K562 (cell line): Measurements from ENCODE around the gene CCDC88A. TPM values are rescaled to one million over a fixed set of nuclear protein-coding genes. Genes with fewer than 3 reads are reported as not detected.

Experiments
- ATAC-seq: fragments of 200-7000 bp; cut with Tn5 transposase; 3 replicates; pipeline ENCODE4 v1.9.1; 2020; ENCODE audit warnings: moderate library complexity
- BruUV-seq: library from RNA; stranded (reverse); fragments of 400-500 nt; replicated peaks from 2 replicates; lab custom pipeline; 2021; lab: Mats Ljungman, UMichigan
- CTCF ChIA-PET: fragments of 300-600 bp; formaldehyde crosslinking; extraction: SDS; loops from one replicate; lab custom pipeline; 2021; ENCODE audit warnings: low intra/inter-chr PET ratio; lab: Yijun Ruan, JAX
- POLR2A ChIA-PET: fragments of 300-600, 350-650 bp; sonication (Branson Sonifier 250); formaldehyde crosslinking; extraction: SDS; loops from one replicate; lab custom pipeline; 2021; ENCODE audit warnings: antibody characterized with exemption, inconsistent platforms; lab: Yijun Ruan, JAX
- DNase-seq, 4 experiments: peaks; one replicate each; pipeline versions ENCODE4 v3.0.0 to v3.0.0-alpha.2; 2011 to 2018; ENCODE audit warnings: low spot score in 3 of 4, mixed read lengths in 3 of 4; ENCODE audit errors: extremely low read depth in 1 of 4
- FAIRE-seq: peaks from 2 replicates; lab custom pipeline; 2011; peaks lifted over from hg19 to GRCh38; lab: Jason Lieb, UNC
- H2AFZ ChIP-seq: 2 replicates; pipeline ENCODE4 v1.6.0; 2011; ENCODE audit warnings: low read depth, low read length, control low read depth, inconsistent platforms
- H3K27ac ChIP-seq: fragments of 200-600 bp; 3 replicates; pipeline ENCODE4 v1.8.0; 2011; ENCODE audit warnings: low read depth, mild to moderate bottlenecking, control low read depth, inconsistent platforms, low read length, moderate library complexity, mixed read lengths; ENCODE audit errors: extremely low read depth
- H3K27me3 ChIP-seq, 2 experiments: fragments of 300-600 bp in 1 of 2; 2 replicates in 1 of 2; 3 replicates in 1 of 2; pipeline versions ENCODE4 v1.6.0 to v1.8.0; 2011; ENCODE audit warnings: inconsistent platforms in 2 of 2, low read length in 2 of 2, mild to moderate bottlenecking in 1 of 2, mixed read lengths in 1 of 2, moderate library complexity in 1 of 2; ENCODE audit not compliant: control insufficient read depth in 2 of 2, insufficient read depth in 2 of 2
- H3K36me3 ChIP-seq: fragments of 300-600 bp; 3 replicates; pipeline ENCODE4 v1.8.0; 2011; ENCODE audit warnings: mild to moderate bottlenecking, low read length, inconsistent platforms; ENCODE audit not compliant: control insufficient read depth, insufficient read depth
- H3K4me1 ChIP-seq, 2 experiments: fragments of 200-600 bp in 1 of 2; replicated peaks in 1 of 2; 2 replicates in 1 of 2; 3 replicates in 1 of 2; pipeline versions ENCODE4 v1.5.1 to v1.8.0; 2011; ENCODE audit warnings: inconsistent platforms in 2 of 2, low read length in 2 of 2, mild to moderate bottlenecking in 1 of 2, mixed read lengths in 1 of 2, moderate library complexity in 1 of 2; ENCODE audit not compliant: control insufficient read depth in 2 of 2, insufficient read depth in 2 of 2
- H3K4me2 ChIP-seq: 2 replicates; pipeline ENCODE4 v1.6.1; 2011; ENCODE audit warnings: low read length, control low read depth, inconsistent platforms, mixed read lengths; ENCODE audit not compliant: insufficient read depth
- H3K4me3 ChIP-seq: fragments of 200-600 bp; sonication (generic), shearing (Covaris generic); 2 replicates; pipeline ENCODE4 v1.5.1; 2016; ENCODE audit warnings: control low read depth, inconsistent platforms
- H3K79me2 ChIP-seq: fragments of 200-600 bp; 3 replicates; pipeline ENCODE4 v1.8.0; 2011; ENCODE audit warnings: low read length, inconsistent platforms; ENCODE audit not compliant: control insufficient read depth, insufficient read depth
- H3K9ac ChIP-seq, 2 experiments: 2 replicates each; pipeline versions ENCODE4 v1.6.0 to v1.6.1; 2011; ENCODE audit warnings: low read depth in 2 of 2, low read length in 2 of 2, control low read depth in 1 of 2, inconsistent platforms in 1 of 2, mild to moderate bottlenecking in 1 of 2, mixed read lengths in 1 of 2; ENCODE audit not compliant: insufficient read depth in 1 of 2
- H3K9me1 ChIP-seq: one replicate; pipeline ENCODE4 v1.6.0; 2011; ENCODE audit warnings: inconsistent platforms, mild to moderate bottlenecking, low read length, moderate library complexity; ENCODE audit not compliant: control insufficient read depth, insufficient read depth
- H3K9me3 ChIP-seq: replicated peaks from 2 replicates; pipeline ENCODE4 v1.5.1; 2011; ENCODE audit warnings: low read depth, low read length, inconsistent platforms; ENCODE audit not compliant: control insufficient read depth, insufficient read depth
- H4K20me1 ChIP-seq: replicated peaks from 2 replicates; pipeline ENCODE4 v1.6.1; 2011; ENCODE audit warnings: low read length, inconsistent platforms, mixed read lengths; ENCODE audit not compliant: control insufficient read depth, insufficient read depth
- DIDO1 ChIP-seq: fragments of 450-650 bp; IDR thresholded peaks from 2 replicates; pipeline ENCODE4 v1.6.1; 2016; ENCODE audit warnings: low read depth, missing biosample characterization, missing genetic modification characterization
- ELF4 ChIP-seq: fragments of 450-650 bp; formaldehyde crosslinking; IDR thresholded peaks from 2 replicates; pipeline ENCODE4 v1.4.0; 2022; ENCODE audit warnings: missing genetic modification characterization
- IRF2 ChIP-seq: sonication (generic); formaldehyde crosslinking; IDR thresholded peaks from 2 replicates; pipeline ENCODE4 v1.8.1; 2022; ENCODE audit warnings: mild to moderate bottlenecking, missing genetic modification reagents
- KDM1A ChIP-seq, 2 experiments: fragments of 450-650 bp; IDR thresholded peaks; 2 replicates each; pipeline ENCODE4 v1.6.1; 2016; ENCODE audit warnings: mild to moderate bottlenecking in 2 of 2
- TCF7 ChIP-seq: sonication (generic); IDR thresholded peaks from 2 replicates; pipeline ENCODE4 v1.6.1; 2016; ENCODE audit warnings: antibody characterized with exemption, borderline replicate concordance
- TEAD4 ChIP-seq, 2 experiments: sonication (generic) in 1 of 2; formaldehyde crosslinking in 1 of 2; IDR thresholded peaks; 2 replicates each; pipeline versions ENCODE4 v1.6.1 to v1.8.0; 2012 to 2022; ENCODE audit warnings: borderline replicate concordance in 1 of 2, inconsistent platforms in 1 of 2, low read length in 1 of 2, mild to moderate bottlenecking in 1 of 2, missing genetic modification reagents in 1 of 2
- ZNF263 ChIP-seq: sonication (generic); formaldehyde crosslinking; IDR thresholded peaks from 2 replicates; pipeline ENCODE4 v1.8.0; 2022; ENCODE audit warnings: mild to moderate bottlenecking, missing genetic modification reagents, borderline replicate concordance
- ZSCAN29 ChIP-seq: fragments of 450-650 bp; IDR thresholded peaks from 2 replicates; pipeline ENCODE4 v1.6.1; 2017
- WGBS: fragments of 100-300 bp; shearing (Covaris generic); methylation state at CpG from one replicate; pipeline ENCODE4 v1.1.6; 2016; ENCODE audit warnings: low coverage, mixed read lengths; ENCODE audit not compliant: insufficient coverage; ENCODE audit errors: missing lambda C conversion rate; 5-methylcytosine and 5-hydroxymethylcytosine counted together
- in situ Hi-C: fragments of 300-500 bp; cut with MboI; formaldehyde crosslinking; loops from 4 replicates; pipeline ENCODE4 v1.15.0; 2018; ENCODE audit warnings: inconsistent platforms, mixed read lengths
- intact Hi-C: fragments of 100-400 bp; cut with micrococcal nuclease; formaldehyde crosslinking; loops from 2 replicates; pipeline ENCODE4 v1.14.2; 2022
- polyA plus RNA-seq, 8 experiments: library from polyadenylated mRNA; depleted of rRNA in 4 of 8; stranded (reverse) in 5 of 8; unstranded in 3 of 8; fragments of >200 nt; fragmentation: Nextera tagmentation in 2 of 8; fragmentation: Illumina TruSeq in 1 of 8; extraction: Ambion mirVana in 2 of 8; extraction: Trizol in 1 of 8; gene quantifications; 2 replicates each; pipeline versions ENCODE4 v1.2.1 to v1.2.3, GENCODE V29; 2011 to 2014; ENCODE audit warnings: inconsistent platforms in 1 of 8, missing spikeins in 1 of 8
- total RNA-seq, 7 experiments: library from RNA; depleted of rRNA in 6 of 7; stranded (reverse); fragments of >200 nt in 6 of 7; fragmentation: Illumina TruSeq in 2 of 7; extraction: Trizol in 2 of 7; gene quantifications; 2 replicates each; pipeline versions ENCODE4 v1.2.1 to v1.2.3, GENCODE V29; 2011 to 2021; ENCODE audit warnings: low replicate concordance in 1 of 7
- TF ChIP-seq, protein P1 (sequence below): fragments of 450-650 bp; IDR thresholded peaks from 2 replicates; pipeline ENCODE4 v1.6.1; 2016; ENCODE audit warnings: low read depth
- TF ChIP-seq, protein P2 (sequence below): conservative IDR thresholded peaks from 2 replicates; pipeline ENCODE4 v1.6.1; 2011; ENCODE audit warnings: low read depth, mild to moderate bottlenecking, low read length; ENCODE audit not compliant: control insufficient read depth
- TF ChIP-seq, protein P3 (sequence below): fragments of 450-650 bp; formaldehyde crosslinking; IDR thresholded peaks from 2 replicates; pipeline ENCODE4 v1.4.0; 2022; ENCODE audit warnings: missing genetic modification characterization

Gene CCDC88A
- total and polyA plus RNA-seq, 9 of the 15 experiments (the other 6 are each of a cell fraction or from before 2014, with no cell fraction given), result 29.3 to 102 (median 55.6) TPM

DNA sequence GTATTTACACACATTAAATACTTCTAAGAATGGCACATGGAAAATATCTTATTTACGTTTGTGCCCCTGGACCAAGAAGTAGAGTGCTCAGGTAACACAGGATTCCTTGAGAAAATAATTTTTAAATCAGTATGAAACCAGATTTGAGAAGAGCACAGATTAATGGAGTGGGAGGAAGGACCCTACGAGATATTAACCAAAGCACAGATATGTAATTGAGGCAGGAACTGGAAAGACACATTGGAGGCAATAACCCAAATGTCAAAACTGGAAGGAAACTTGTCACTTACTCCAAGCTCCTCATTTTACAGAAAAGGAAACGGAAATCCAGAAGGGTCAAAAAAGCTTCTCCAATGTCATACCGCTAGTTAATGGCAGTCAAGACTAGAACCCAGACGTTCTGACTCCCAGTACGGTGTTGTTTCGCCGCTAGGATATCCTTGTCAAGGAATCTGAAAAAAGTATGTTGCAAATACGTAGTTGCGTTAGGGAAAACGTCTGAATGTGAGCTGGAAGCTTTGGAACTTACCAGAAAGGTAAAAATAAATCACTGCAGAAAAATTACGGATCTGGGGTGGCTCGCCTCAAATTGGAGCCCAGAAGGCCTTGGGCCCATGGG is 151.3 kb downstream of the CCDC88A start:
- H3K9ac ChIP-seq, result peak overlapping the region; percentile 91 to 98
- peak overlapping the region; percentile 97 for H2AFZ ChIP-seq
- POLR2A ChIA-PET, result no interaction called here
- H3K27me3 ChIP-seq, result no peaks in the 10 kb centered on the region
- no peak for TF ChIP-seq TCF7
- peak; percentile 51 to 56; a peak in 2 of 4 replicates for TF ChIP-seq KDM1A (IDR thresholded peaks at IDR 0.05)
- TF ChIP-seq, protein P1, sequence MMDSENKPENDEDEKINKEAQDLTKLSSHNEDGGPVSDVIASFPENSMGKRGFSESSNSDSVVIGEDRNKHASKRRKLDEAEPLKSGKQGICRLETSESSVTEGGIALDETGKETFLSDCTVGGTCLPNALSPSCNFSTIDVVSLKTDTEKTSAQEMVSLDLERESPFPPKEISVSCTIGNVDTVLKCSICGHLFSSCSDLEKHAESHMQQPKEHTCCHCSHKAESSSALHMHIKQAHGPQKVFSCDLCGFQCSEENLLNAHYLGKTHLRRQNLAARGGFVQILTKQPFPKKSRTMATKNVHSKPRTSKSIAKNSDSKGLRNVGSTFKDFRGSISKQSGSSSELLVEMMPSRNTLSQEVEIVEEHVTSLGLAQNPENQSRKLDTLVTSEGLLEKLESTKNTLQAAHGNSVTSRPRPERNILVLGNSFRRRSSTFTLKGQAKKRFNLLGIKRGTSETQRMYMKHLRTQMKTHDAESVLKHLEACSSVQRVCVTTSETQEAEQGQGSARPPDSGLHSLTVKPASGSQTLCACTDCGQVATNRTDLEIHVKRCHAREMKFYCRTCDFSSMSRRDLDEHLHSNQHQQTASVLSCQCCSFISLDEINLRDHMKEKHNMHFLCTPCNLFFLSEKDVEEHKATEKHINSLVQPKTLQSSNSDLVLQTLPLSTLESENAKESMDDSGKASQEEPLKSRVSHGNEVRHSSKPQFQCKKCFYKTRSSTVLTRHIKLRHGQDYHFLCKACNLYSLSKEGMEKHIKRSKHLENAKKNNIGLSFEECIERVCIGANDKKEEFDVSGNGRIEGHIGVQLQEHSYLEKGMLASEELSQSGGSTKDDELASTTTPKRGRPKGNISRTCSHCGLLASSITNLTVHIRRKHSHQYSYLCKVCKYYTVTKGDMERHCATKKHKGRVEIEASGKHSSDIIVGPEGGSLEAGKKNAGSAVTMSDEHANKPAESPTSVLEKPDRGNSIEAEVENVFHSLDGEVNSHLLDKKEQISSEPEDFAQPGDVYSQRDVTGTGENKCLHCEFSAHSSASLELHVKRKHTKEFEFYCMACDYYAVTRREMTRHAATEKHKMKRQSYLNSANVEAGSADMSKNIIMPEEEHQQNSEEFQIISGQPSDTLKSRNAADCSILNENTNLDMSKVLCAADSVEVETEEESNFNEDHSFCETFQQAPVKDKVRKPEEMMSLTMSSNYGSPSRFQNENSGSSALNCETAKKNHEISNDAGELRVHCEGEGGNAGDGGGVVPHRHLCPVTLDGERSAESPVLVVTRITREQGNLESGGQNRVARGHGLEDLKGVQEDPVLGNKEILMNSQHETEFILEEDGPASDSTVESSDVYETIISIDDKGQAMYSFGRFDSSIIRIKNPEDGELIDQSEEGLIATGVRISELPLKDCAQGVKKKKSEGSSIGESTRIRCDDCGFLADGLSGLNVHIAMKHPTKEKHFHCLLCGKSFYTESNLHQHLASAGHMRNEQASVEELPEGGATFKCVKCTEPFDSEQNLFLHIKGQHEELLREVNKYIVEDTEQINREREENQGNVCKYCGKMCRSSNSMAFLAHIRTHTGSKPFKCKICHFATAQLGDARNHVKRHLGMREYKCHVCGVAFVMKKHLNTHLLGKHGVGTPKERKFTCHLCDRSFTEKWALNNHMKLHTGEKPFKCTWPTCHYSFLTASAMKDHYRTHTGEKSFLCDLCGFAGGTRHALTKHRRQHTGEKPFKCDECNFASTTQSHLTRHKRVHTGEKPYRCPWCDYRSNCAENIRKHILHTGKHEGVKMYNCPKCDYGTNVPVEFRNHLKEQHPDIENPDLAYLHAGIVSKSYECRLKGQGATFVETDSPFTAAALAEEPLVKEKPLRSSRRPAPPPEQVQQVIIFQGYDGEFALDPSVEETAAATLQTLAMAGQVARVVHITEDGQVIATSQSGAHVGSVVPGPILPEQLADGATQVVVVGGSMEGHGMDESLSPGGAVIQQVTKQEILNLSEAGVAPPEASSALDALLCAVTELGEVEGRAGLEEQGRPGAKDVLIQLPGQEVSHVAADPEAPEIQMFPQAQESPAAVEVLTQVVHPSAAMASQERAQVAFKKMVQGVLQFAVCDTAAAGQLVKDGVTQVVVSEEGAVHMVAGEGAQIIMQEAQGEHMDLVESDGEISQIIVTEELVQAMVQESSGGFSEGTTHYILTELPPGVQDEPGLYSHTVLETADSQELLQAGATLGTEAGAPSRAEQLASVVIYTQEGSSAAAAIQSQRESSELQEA, result peak; percentile 69
- TF ChIP-seq TEAD4 (IDR thresholded peaks at IDR 0.05; ENCODE audit: low read length), result no peak; the same call in 1 of the 2 replicates
- no peak for TF ChIP-seq TEAD4 (CRISPR knock-in tag; IDR thresholded peaks at IDR 0.05; ENCODE audit: borderline replicate concordance)
- TF ChIP-seq, protein P2, sequence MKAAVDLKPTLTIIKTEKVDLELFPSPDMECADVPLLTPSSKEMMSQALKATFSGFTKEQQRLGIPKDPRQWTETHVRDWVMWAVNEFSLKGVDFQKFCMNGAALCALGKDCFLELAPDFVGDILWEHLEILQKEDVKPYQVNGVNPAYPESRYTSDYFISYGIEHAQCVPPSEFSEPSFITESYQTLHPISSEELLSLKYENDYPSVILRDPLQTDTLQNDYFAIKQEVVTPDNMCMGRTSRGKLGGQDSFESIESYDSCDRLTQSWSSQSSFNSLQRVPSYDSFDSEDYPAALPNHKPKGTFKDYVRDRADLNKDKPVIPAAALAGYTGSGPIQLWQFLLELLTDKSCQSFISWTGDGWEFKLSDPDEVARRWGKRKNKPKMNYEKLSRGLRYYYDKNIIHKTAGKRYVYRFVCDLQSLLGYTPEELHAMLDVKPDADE, result no peak
- TF ChIP-seq ZNF263, result no peak
- TF ChIP-seq, protein P3, sequence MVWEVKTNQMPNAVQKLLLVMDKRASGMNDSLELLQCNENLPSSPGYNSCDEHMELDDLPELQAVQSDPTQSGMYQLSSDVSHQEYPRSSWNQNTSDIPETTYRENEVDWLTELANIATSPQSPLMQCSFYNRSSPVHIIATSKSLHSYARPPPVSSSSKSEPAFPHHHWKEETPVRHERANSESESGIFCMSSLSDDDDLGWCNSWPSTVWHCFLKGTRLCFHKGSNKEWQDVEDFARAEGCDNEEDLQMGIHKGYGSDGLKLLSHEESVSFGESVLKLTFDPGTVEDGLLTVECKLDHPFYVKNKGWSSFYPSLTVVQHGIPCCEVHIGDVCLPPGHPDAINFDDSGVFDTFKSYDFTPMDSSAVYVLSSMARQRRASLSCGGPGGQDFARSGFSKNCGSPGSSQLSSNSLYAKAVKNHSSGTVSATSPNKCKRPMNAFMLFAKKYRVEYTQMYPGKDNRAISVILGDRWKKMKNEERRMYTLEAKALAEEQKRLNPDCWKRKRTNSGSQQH, result no peak
- 0 out of 2 replicates have a peak, but pooled peaks have one; percentile 8 for TF ChIP-seq ZSCAN29
- TF ChIP-seq ELF4 (CRISPR knock-in tag), result no peak
- no peak for TF ChIP-seq DIDO1 (tag)
- TF ChIP-seq IRF2 (CRISPR knock-in tag), result no peak
- ATAC-seq (no peak), FAIRE-seq (no peak), DNase-seq (no peak)
- peak overlapping the region; percentile 71 for H3K4me3 ChIP-seq
- H3K79me2 ChIP-seq, result peaks cover 22% of the 10 kb centered on the region
- H3K4me1 ChIP-seq, result peaks cover 7 to 8% of the 10 kb centered on the region in 2 experiments; a peak in 3 of 5 replicates
- intact Hi-C loops (loop anchor here (5.0 kb wide), 1 partner anchor 149 kb away; the partner anchor contains the start of gene CCDC88A), in situ Hi-C loops (no loop called here)
- no peaks in the 10 kb centered on the region for H3K9me3 ChIP-seq
- no peaks in the 10 kb centered on the region for H4K20me1 ChIP-seq
- H3K4me2 ChIP-seq, result peak overlapping the region; percentile 99
- WGBS, result 1% methylated on average over 13 of the region's 13 CpGs
- H3K27ac ChIP-seq, result peak overlapping the region; percentile 91
- H3K9me1 ChIP-seq, result no peaks in the 10 kb centered on the region
- CTCF ChIA-PET, result no interaction called here
- TSS peak; percentile 89 for BruUV-seq
- H3K36me3 ChIP-seq, result peaks cover 45% of the 10 kb centered on the region; the same call in 2 of the 3 replicates
